ENCODE results near the gene PARD3. TPM values are rescaled to one million over a fixed set of nuclear protein-coding genes. Genes with fewer than 3 reads are reported as not detected.
"Not testable (repeated sequence)": the region's sequence is repeated elsewhere in the genome, so short reads cannot be mapped to it uniquely, and the experiment has no call there.

The PARD3 gene
- total RNA-seq, 1 experiment from 2014 or later, result not detected

GRCh38 chr10:34798654-34799053 lies 16.4 kb downstream of the PARD3 start:
- Histone ChIP-seq H3K9me2 (replicated peaks; ENCODE audit: insufficient read depth, low read length) (no peaks in the 10 kb centered on the region), H3K27me3 (ENCODE audit: low read length) (no peaks in the 10 kb centered on the region), H3K79me2 (ENCODE audit: low read length) (no peaks in the 10 kb centered on the region), H3K4me3 (ENCODE audit: low read length) (no peak overlapping the region), H3K4me2 (ENCODE audit: low read depth, low read length, poor library complexity, severe bottlenecking) (no peak overlapping the region), H3K9me3 (ENCODE audit: low read length) (no peaks in the 10 kb centered on the region), H3K36me3 (ENCODE audit: insufficient read depth, low read length) (no peaks in the 10 kb centered on the region), H3K27ac (ENCODE audit: low read length) (no peak overlapping the region), H2AFZ (ENCODE audit: low read length) (no peak overlapping the region), H4K20me1 (ENCODE audit: insufficient read depth, low read depth, low read length) (no peaks in the 10 kb centered on the region), H3K9ac (ENCODE audit: low read length) (no peak overlapping the region), H3K4me1 (ENCODE audit: low read length) (no peaks in the 10 kb centered on the region)
- no peak for DNase-seq

GRCh38 chr10:34797155-34797554 lies 17.9 kb downstream of the PARD3 start:
- no peak overlapping the region for H3K9ac ChIP-seq (ENCODE audit: low read length)
- H3K79me2 ChIP-seq (ENCODE audit: low read length), result no peaks in the 10 kb centered on the region
- no peak overlapping the region for H3K27ac ChIP-seq (ENCODE audit: low read length)
- no peaks in the 10 kb centered on the region for H3K36me3 ChIP-seq (ENCODE audit: insufficient read depth, low read length)
- no peaks in the 10 kb centered on the region for H3K9me2 ChIP-seq (replicated peaks; ENCODE audit: insufficient read depth, low read length)
- no peak overlapping the region for H2AFZ ChIP-seq (ENCODE audit: low read length)
- no peak overlapping the region for H3K4me3 ChIP-seq (ENCODE audit: low read length)
- no peak overlapping the region for H3K4me2 ChIP-seq (ENCODE audit: low read depth, low read length, poor library complexity, severe bottlenecking)
- no peaks in the 10 kb centered on the region for H3K9me3 ChIP-seq (ENCODE audit: low read length)
- no peaks in the 10 kb centered on the region for H3K27me3 ChIP-seq (ENCODE audit: low read length)
- no peaks in the 10 kb centered on the region for H3K4me1 ChIP-seq (ENCODE audit: low read length)
- DNase-seq, result no peak
- H4K20me1 ChIP-seq (ENCODE audit: insufficient read depth, low read depth, low read length), result no peaks in the 10 kb centered on the region

- no peak for DNase-seq
- Histone ChIP-seq H2AFZ (ENCODE audit: low read length) (no peak overlapping the region), H3K9me2 (replicated peaks; ENCODE audit: insufficient read depth, low read length) (no peaks in the 10 kb centered on the region), H3K9ac (ENCODE audit: low read length) (no peak overlapping the region), H4K20me1 (ENCODE audit: insufficient read depth, low read depth, low read length) (no peaks in the 10 kb centered on the region), H3K9me3 (ENCODE audit: low read length) (no peaks in the 10 kb centered on the region), H3K4me3 (ENCODE audit: low read length) (no peak overlapping the region), H3K27me3 (ENCODE audit: low read length) (no peaks in the 10 kb centered on the region), H3K4me2 (ENCODE audit: low read depth, low read length, poor library complexity, severe bottlenecking) (no peak overlapping the region), H3K4me1 (ENCODE audit: low read length) (no peaks in the 10 kb centered on the region), H3K27ac (ENCODE audit: low read length) (no peak overlapping the region), H3K79me2 (ENCODE audit: low read length) (no peaks in the 10 kb centered on the region), H3K36me3 (ENCODE audit: insufficient read depth, low read length) (no peaks in the 10 kb centered on the region)
Observed at GRCh38 chr10:34796133-34796532, 19.0 kb downstream of the PARD3 start.

- Histone ChIP-seq H2AFZ (ENCODE audit: low read length) (no peak overlapping the region), H3K79me2 (ENCODE audit: low read length) (no peaks in the 10 kb centered on the region), H4K20me1 (ENCODE audit: insufficient read depth, low read depth, low read length) (no peaks in the 10 kb centered on the region), H3K9me3 (ENCODE audit: low read length) (no peaks in the 10 kb centered on the region), H3K36me3 (ENCODE audit: insufficient read depth, low read length) (no peaks in the 10 kb centered on the region), H3K9ac (ENCODE audit: low read length) (no peak overlapping the region), H3K4me2 (ENCODE audit: low read depth, low read length, poor library complexity, severe bottlenecking) (no peak overlapping the region), H3K27ac (ENCODE audit: low read length) (no peak overlapping the region), H3K9me2 (replicated peaks; ENCODE audit: insufficient read depth, low read length) (no peaks in the 10 kb centered on the region), H3K4me3 (ENCODE audit: low read length) (no peak overlapping the region), H3K27me3 (ENCODE audit: low read length) (0 out of 2 replicates have a peak, but pooled peaks cover under 1% of the 10 kb centered on the region), H3K4me1 (ENCODE audit: low read length) (no peaks in the 10 kb centered on the region)
- no peak for DNase-seq
Observed at GRCh38 chr10:34795334-34795733, 19.8 kb downstream of the PARD3 start.

GRCh38 chr10:34794835-34795234 lies 20.3 kb downstream of the PARD3 start:
- H3K9me2 ChIP-seq (replicated peaks; ENCODE audit: insufficient read depth, low read length), result no peaks in the 10 kb centered on the region

GRCh38 chr10:34793581-34793980 lies 21.5 kb downstream of the PARD3 start:
- H3K4me2 ChIP-seq (ENCODE audit: low read depth, low read length, poor library complexity, severe bottlenecking); H4K20me1 ChIP-seq (ENCODE audit: insufficient read depth, low read depth, low read length); H3K9me3 ChIP-seq (ENCODE audit: low read length); H3K27ac ChIP-seq (ENCODE audit: low read length); H3K79me2 ChIP-seq (ENCODE audit: low read length); H3K4me1 ChIP-seq (ENCODE audit: low read length); H3K27me3 ChIP-seq (ENCODE audit: low read length); H3K9me2 ChIP-seq (replicated peaks; ENCODE audit: insufficient read depth, low read length); H3K4me3 ChIP-seq (ENCODE audit: low read length); DNase-seq; H3K9ac ChIP-seq (ENCODE audit: low read length); H3K36me3 ChIP-seq (ENCODE audit: insufficient read depth, low read length); H2AFZ ChIP-seq (ENCODE audit: low read length): not testable (repeated sequence)

More at GRCh38 chr10:34794835-34795234, 20.3 kb downstream of the PARD3 start:
- no peaks in the 10 kb centered on the region for H3K79me2 ChIP-seq (ENCODE audit: low read length)
- no peak overlapping the region for H2AFZ ChIP-seq (ENCODE audit: low read length)
- no peaks in the 10 kb centered on the region for H4K20me1 ChIP-seq (ENCODE audit: insufficient read depth, low read depth, low read length)
- no peak overlapping the region for H3K4me2 ChIP-seq (ENCODE audit: low read depth, low read length, poor library complexity, severe bottlenecking)
- H3K27ac ChIP-seq (ENCODE audit: low read length), result no peak overlapping the region
- no peaks in the 10 kb centered on the region for H3K9me3 ChIP-seq (ENCODE audit: low read length)
- DNase-seq, result no peak
- H3K36me3 ChIP-seq (ENCODE audit: insufficient read depth, low read length), result no peaks in the 10 kb centered on the region
- H3K4me1 ChIP-seq (ENCODE audit: low read length), result no peaks in the 10 kb centered on the region
- H3K27me3 ChIP-seq (ENCODE audit: low read length), result 0 out of 2 replicates have a peak, but pooled peaks cover 2% of the 10 kb centered on the region
- H3K9ac ChIP-seq (ENCODE audit: low read length), result no peak overlapping the region
- no peak overlapping the region for H3K4me3 ChIP-seq (ENCODE audit: low read length)

- H3K4me1 ChIP-seq (ENCODE audit: low read length), result no peaks in the 10 kb centered on the region
- H3K27ac ChIP-seq (ENCODE audit: low read length), result no peak overlapping the region
- no peaks in the 10 kb centered on the region for H3K36me3 ChIP-seq (ENCODE audit: insufficient read depth, low read length)
- no peak overlapping the region for H3K9ac ChIP-seq (ENCODE audit: low read length)
- H3K9me3 ChIP-seq (ENCODE audit: low read length), result no peaks in the 10 kb centered on the region
- no peaks in the 10 kb centered on the region for H4K20me1 ChIP-seq (ENCODE audit: insufficient read depth, low read depth, low read length)
- no peak overlapping the region for H3K4me2 ChIP-seq (ENCODE audit: low read depth, low read length, poor library complexity, severe bottlenecking)
- DNase-seq, result no peak
- no peak overlapping the region for H2AFZ ChIP-seq (ENCODE audit: low read length)
- H3K79me2 ChIP-seq (ENCODE audit: low read length), result no peaks in the 10 kb centered on the region
- no peaks in the 10 kb centered on the region for H3K9me2 ChIP-seq (replicated peaks; ENCODE audit: insufficient read depth, low read length)
- H3K4me3 ChIP-seq (ENCODE audit: low read length), result no peak overlapping the region
- H3K27me3 ChIP-seq (ENCODE audit: low read length), result 0 out of 2 replicates have a peak, but pooled peaks cover 2% of the 10 kb centered on the region
Observed at GRCh38 chr10:34792881-34793280, 22.2 kb downstream of the PARD3 start.

GRCh38 chr10:34791947-34792346 lies 23.1 kb downstream of the PARD3 start:
- no peak for DNase-seq
- H3K27me3 ChIP-seq (ENCODE audit: low read length), result 0 out of 2 replicates have a peak, but pooled peaks cover 2% of the 10 kb centered on the region
- no peak overlapping the region for H2AFZ ChIP-seq (ENCODE audit: low read length)
- H3K4me1 ChIP-seq (ENCODE audit: low read length), result no peaks in the 10 kb centered on the region
- H3K4me3 ChIP-seq (ENCODE audit: low read length), result no peak overlapping the region
- H4K20me1 ChIP-seq (ENCODE audit: insufficient read depth, low read depth, low read length), result no peaks in the 10 kb centered on the region
- H3K27ac ChIP-seq (ENCODE audit: low read length), result no peak overlapping the region
- H3K79me2 ChIP-seq (ENCODE audit: low read length), result no peaks in the 10 kb centered on the region
- H3K36me3 ChIP-seq (ENCODE audit: insufficient read depth, low read length), result no peaks in the 10 kb centered on the region
- no peak overlapping the region for H3K9ac ChIP-seq (ENCODE audit: low read length)
- no peak overlapping the region for H3K4me2 ChIP-seq (ENCODE audit: low read depth, low read length, poor library complexity, severe bottlenecking)
- H3K9me2 ChIP-seq (replicated peaks; ENCODE audit: insufficient read depth, low read length), result no peaks in the 10 kb centered on the region
- H3K9me3 ChIP-seq (ENCODE audit: low read length), result no peaks in the 10 kb centered on the region

GRCh38 chr10:34791228-34791627 lies 23.9 kb downstream of the PARD3 start:
- H3K4me2 ChIP-seq (ENCODE audit: low read depth, low read length, poor library complexity, severe bottlenecking), result no peak overlapping the region
- no peaks in the 10 kb centered on the region for H3K9me3 ChIP-seq (ENCODE audit: low read length)
- H3K4me1 ChIP-seq (ENCODE audit: low read length), result no peaks in the 10 kb centered on the region
- H3K27ac ChIP-seq (ENCODE audit: low read length), result no peak overlapping the region
- H3K9me2 ChIP-seq (replicated peaks; ENCODE audit: insufficient read depth, low read length), result no peaks in the 10 kb centered on the region
- no peaks in the 10 kb centered on the region for H3K36me3 ChIP-seq (ENCODE audit: insufficient read depth, low read length)
- no peaks in the 10 kb centered on the region for H3K79me2 ChIP-seq (ENCODE audit: low read length)
- H3K27me3 ChIP-seq (ENCODE audit: low read length), result 0 out of 2 replicates have a peak, but pooled peaks cover 2% of the 10 kb centered on the region
- no peak for DNase-seq
- H3K9ac ChIP-seq (ENCODE audit: low read length), result no peak overlapping the region
- no peaks in the 10 kb centered on the region for H4K20me1 ChIP-seq (ENCODE audit: insufficient read depth, low read depth, low read length)
- no peak overlapping the region for H3K4me3 ChIP-seq (ENCODE audit: low read length)
- no peak overlapping the region for H2AFZ ChIP-seq (ENCODE audit: low read length)
